ENCODE data around the gene PEX11G.

PEX11G gene

DNA sequence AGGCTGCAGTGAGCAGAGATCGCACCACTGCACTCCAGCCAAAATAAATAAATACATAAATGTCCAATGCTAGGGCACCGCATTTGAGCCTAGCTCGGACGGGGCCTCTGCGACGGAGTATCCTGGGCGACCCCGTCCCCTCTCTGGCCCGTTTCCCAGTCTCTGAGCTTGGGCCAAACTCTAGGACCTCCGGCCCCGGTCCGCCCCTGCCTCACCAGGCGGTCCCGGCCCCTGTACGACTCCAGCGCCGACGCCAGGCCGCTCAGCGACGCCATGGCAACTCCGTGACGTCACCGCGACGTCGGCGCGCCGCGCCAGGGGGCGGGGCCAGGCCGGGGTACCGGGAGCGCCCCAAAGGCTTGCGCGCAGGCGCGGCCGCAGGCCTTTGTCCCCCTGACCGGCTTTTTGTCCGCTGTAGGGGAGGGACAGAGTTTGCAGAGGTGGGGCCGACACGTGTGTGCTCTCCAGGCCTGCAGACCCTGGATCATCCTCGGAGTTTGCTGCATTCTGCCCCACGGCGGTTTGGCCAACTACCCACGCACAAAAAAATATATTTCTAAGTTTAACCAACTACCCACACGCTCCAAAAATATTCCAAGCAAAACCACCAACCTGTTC lies at the start of gene PEX11G:
PEX11G (minus strand) TSS at position 300 of the 618 bp plus-strand sequence; CDS start at position 275, 25 bp downstream.
- peak within 1 kb of the TSS; percentile 72 for H3K27ac ChIP-seq
- TF ChIP-seq, protein P1, sequence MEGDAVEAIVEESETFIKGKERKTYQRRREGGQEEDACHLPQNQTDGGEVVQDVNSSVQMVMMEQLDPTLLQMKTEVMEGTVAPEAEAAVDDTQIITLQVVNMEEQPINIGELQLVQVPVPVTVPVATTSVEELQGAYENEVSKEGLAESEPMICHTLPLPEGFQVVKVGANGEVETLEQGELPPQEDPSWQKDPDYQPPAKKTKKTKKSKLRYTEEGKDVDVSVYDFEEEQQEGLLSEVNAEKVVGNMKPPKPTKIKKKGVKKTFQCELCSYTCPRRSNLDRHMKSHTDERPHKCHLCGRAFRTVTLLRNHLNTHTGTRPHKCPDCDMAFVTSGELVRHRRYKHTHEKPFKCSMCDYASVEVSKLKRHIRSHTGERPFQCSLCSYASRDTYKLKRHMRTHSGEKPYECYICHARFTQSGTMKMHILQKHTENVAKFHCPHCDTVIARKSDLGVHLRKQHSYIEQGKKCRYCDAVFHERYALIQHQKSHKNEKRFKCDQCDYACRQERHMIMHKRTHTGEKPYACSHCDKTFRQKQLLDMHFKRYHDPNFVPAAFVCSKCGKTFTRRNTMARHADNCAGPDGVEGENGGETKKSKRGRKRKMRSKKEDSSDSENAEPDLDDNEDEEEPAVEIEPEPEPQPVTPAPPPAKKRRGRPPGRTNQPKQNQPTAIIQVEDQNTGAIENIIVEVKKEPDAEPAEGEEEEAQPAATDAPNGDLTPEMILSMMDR (conservative IDR thresholded peaks at IDR 0.05): no peak
- peak; percentile 57; the same call in 1 of the 2 replicates for TF ChIP-seq ZFX (IDR thresholded peaks at IDR 0.05)

DNA sequence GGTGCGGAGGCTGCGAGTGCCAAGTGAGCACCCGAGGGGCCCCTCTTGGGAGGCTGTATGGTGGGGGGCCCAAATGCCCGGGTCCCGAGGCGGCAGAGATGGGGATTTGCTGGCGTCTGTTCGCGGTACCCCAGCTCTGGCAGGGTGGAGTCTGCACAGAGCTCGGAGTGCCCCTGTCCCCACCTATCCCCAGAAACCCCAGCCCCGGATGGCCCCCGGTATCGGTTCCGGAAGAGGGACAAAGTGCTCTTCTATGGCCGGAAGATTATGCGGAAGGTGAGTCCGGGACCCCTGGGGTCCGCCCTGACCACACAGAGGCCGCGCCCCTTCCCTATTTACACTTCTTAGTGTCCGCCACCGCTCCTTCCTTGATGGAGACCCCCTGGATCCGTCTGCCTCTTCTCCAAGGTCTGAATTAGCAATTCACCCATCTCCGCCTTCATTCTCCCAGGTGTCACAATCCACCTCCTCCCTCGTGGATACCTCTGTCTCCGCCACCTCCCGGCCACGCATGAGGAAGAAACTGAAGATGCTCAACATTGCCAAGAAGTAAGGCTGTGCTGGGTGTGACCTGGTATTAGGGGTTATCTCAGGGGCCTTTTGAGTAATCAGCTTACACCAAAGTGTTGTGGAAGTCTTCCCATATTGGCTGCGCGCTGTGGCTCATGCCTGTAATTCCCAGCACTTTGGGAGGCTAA lies 47.3 kb upstream of the PEX11G start:
- TF ChIP-seq, protein P1 (conservative IDR thresholded peaks at IDR 0.05): no peak
- no peak for TF ChIP-seq ZFX (IDR thresholded peaks at IDR 0.05)
- peak overlapping the region; percentile 70 for H3K27ac ChIP-seq

DNA sequence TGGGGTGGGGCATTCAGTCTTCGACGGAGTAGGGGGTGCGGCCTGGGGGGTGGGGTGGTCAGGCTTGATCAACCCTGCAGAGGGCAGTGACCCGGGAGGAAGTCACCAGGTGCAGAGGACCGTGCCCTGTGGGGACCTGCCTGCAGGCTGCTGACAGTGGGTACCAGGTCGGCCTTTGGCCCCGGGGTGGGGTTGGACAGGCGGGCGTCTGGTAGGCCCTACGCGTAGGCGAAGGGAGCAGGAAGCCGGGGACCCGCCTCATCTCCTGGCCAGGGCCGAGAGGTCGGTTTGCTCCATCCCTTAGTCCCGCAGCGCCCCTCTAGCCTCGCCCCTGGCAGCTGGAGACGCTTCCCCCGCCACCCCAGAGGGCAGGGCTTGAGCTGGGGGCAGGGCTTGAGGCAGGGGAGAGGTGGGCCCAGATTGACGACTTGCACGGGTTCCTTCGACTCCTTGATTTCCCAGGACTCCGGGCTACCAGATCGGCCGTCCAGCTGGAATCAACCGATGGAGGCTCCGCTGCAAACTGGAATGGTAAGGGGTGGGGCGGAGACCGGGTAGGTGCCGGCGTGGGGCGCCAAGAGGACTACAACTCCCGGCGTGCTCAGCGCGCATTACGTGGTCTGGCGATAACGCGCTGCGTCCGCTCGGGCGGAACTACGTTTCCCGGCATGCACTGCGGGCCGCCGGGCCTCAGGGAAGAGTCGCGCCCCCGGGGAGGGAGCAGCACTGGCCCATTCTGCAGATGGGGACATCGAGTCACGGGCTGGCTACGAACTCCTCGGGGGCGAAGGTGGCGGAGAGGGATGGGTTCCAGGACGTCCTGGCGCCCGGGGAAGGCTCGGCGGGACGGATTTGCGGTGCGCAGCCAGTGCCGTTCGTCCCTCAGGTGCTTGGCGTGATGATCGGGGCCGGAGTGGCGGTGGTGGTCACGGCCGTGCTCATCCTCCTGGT lies 46.5 kb upstream of the PEX11G start, which contains the start of gene PNPLA6:
PNPLA6 (plus strand) TSS at position 671 of the 951 bp plus-strand sequence; CDS start at position 743, 72 bp downstream.
- H3K27ac ChIP-seq: peak within 1 kb of the TSS; percentile 70
- TF ChIP-seq ZFX (IDR thresholded peaks at IDR 0.05): peak; percentile 62; the same call in 1 of the 2 replicates
- TF ChIP-seq, protein P1 (conservative IDR thresholded peaks at IDR 0.05): no peak

DNA sequence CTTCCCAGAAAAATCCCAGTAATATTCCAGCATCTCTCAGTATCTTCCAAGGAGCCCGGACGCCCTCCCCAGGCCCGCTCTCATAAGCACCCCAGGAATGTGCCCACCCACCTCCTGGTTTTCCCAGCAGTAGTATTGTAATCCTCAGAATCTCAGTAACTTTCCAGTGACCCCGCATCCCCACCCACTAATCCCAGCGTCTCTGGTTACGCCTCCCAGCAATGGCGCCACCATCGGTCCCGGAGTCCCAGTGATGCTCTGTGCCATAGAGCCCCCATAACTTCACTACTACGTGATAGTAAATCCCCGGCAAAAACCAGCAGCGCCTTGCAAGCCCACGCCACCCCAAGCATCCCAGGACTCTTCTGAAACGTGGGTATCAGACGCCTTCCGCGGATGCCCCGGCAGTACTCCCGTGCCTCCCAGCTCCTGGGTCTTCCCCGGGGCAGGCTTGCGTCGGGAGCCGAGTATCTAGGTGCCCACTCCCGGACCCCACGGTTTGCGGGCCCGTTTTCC lies 45.8 kb upstream of the PEX11G start:
- TF ChIP-seq ZFX (IDR thresholded peaks at IDR 0.05): no peak
- TF ChIP-seq, protein P1 (conservative IDR thresholded peaks at IDR 0.05): no peak
- H3K27ac ChIP-seq: peak overlapping the region; percentile 70

DNA sequence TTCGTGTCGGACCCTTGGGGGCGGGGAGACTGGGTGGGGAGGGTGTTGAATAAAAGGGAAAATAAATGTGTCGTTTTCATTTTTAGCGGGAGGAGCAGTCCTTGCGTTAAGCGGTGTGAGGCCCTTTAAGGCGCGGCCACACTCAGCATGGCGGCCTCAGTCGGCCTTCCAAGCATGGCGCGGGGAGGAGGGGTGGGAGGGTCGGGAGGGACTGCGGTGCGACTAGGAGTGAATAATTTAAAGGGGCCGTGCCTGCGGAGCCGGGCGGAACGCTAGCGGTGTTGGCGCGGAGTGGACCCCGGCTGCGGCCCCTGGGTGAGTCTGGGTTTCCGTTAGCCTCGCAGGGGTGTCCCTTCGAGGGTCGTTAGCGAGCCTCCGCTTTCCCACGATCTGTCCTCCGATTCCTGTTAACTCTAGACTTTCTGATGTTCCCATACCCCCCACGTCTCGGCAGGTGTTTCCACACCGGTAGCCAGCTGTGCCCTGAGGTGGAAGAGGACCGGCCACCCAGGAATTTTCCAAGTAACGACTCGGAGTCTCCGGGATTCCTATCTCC lies 45.2 kb upstream of the PEX11G start:
- H3K27ac ChIP-seq: peak overlapping the region; percentile 70
- TF ChIP-seq, protein P1 (conservative IDR thresholded peaks at IDR 0.05): no peak
- no peak for TF ChIP-seq ZFX (IDR thresholded peaks at IDR 0.05)

DNA sequence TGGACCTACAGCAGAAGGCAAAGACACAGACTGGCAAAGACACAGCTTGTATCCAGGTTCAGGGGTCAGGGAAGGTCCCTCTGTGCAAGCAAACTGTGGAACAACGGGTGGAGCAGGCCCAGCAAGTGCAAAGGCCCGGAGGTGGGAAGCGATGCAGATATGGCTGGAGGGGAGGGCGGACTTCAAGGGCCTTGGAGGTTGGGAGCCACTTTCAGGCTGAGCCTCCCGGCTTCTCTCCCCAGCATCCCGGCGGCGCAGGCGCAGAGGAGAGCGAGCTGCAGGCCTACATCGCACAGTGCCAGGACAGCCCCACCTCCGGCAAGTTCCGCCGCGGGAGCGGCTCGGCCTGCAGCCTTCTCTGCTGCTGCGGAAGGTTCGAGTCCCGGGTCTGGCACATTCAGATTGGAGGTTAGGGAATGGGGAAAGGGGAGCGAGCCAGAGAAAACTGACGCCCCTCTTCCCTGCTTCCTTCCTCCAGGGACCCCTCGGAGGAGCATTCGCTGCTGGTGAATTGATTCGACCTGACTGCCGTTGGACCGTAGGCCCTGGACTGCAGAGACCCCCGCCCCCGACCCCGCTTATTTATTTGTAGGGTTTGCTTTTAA lies 44.5 kb upstream of the PEX11G start:
- TF ChIP-seq, protein P1 (conservative IDR thresholded peaks at IDR 0.05): no peak
- no peak for TF ChIP-seq ZFX (IDR thresholded peaks at IDR 0.05)
- H3K27ac ChIP-seq: peak overlapping the region; percentile 70
